ENCODE data around the gene ZFR2.

The ZFR2 gene

GRCh38 chr19:3771906-3772455 is 96.9 kb downstream of the ZFR2 start, which contains the start of gene RAX2:
RAX2 (minus strand) TSS chr19:3772228; CDS start chr19:3771742, 486 bp downstream.
- TF ChIP-seq REST (IDR thresholded peaks at IDR 0.05; ENCODE audit: insufficient read depth in 1 of 2, low read depth in 2 of 2, low read length in 2 of 2) = no peak
- no peak for TF ChIP-seq SIN3A (IDR thresholded peaks at IDR 0.05; ENCODE audit: borderline replicate concordance, insufficient read depth, low read length)
- TF ChIP-seq TAF1 (IDR thresholded peaks at IDR 0.05; ENCODE audit: borderline replicate concordance, insufficient read depth, low read length) = no peak
- no peak for TF ChIP-seq POLR2AphosphoS5 (IDR thresholded peaks at IDR 0.05; ENCODE audit: low read depth, low read length)
- TF ChIP-seq FOXP2 (optimal IDR thresholded peaks at IDR 0.05; ENCODE audit: borderline replicate concordance, extremely low read depth, extremely low read length, insufficient read depth) = no peak

DNA sequence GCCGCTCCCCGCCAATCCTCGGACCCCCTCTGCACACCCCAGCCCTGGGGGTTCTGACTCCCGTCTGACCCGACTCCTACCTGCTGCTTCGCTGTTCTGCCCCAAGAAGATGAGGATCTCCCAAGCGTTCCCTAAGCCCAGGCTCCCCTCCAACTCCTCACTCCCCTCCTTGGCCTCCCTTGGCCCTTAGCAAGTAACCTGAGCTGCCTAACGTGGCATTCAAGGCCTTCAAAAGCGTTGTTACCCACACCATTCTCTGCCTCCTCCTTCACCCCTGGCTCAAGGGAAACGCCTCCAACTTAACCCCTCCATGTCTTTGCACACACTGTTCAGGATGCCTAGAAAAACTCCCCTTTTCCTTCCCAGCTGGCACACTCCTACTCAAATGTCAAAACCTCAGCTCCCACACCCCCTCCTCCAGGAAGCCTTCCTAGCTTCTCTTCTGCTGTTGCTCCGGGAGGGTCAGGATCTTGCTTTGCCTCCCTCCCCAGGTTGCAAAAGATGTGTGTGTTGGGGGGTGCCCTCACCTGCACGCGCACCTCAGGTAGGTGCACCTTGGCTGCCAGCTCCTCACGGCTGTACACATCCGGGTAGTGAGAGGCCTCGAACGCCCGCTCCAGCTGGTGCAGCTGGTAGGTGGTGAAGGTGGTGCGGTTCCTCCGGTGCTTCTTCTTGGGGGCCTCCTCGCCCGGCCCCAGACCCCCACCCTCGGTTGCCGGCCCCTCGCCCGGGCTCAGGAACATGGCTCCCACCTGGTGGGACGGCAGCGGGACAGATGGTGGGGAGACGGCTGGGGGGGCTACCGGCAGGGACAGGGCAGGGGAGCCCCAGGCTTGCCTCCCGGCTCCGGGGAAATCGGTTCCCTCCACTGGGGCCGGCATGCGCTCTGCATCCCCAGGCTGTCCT is 97.6 kb downstream of the ZFR2 start:
- no peak for TF ChIP-seq REST (IDR thresholded peaks at IDR 0.05; ENCODE audit: insufficient read depth in 1 of 2, low read depth in 2 of 2, low read length in 2 of 2)
- TF ChIP-seq FOXP2 (optimal IDR thresholded peaks at IDR 0.05; ENCODE audit: borderline replicate concordance, extremely low read depth, extremely low read length, insufficient read depth) = no peak
- TF ChIP-seq POLR2AphosphoS5 (IDR thresholded peaks at IDR 0.05; ENCODE audit: low read depth, low read length) = no peak
- TF ChIP-seq TAF1 (IDR thresholded peaks at IDR 0.05; ENCODE audit: borderline replicate concordance, insufficient read depth, low read length) = no peak
- no peak for TF ChIP-seq SIN3A (IDR thresholded peaks at IDR 0.05; ENCODE audit: borderline replicate concordance, insufficient read depth, low read length)

DNA sequence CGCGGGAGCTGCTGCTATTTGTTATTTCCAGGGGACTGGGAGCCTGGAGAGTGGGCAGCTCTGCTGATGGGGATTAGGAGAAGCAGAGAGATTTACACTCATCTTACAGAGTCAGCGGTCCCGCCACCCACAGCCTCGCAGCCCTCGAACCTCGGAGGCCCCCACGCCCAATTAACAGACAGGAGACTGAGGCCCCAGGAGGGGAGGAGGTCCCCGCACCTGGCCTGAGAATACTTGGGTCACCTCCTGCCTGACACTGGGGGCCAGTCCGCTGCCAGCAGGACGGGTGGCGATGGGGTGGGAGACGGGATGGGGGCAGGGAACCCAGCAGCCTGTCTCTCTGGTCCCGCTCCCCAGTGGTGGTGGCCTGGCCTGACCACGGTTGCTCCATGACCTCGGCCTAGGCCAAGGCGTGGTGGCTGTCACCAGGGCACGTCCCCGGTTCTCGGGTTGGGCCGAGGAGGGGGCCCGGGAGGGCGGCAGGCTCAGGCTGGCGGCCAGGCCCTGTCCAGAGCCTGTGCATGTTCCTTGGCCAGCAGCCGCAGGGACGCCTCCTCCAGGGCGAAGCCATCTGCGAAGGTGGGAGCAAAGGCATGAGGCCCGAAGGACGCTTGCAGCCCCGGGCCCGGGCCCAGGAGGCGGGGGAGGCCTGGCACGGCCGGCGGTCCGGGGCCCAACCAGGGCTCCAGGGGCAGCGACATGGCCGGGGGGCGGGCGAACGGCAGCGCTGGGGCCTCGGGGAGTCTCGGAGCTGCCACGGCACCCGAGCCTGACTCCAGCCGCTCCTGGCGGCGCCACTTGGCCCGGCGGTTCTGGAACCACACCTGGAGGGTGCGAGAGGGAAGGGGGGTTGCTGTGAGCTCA is 98.5 kb downstream of the ZFR2 start:
- no peak for TF ChIP-seq POLR2AphosphoS5 (IDR thresholded peaks at IDR 0.05; ENCODE audit: low read depth, low read length)
- no peak for TF ChIP-seq TAF1 (IDR thresholded peaks at IDR 0.05; ENCODE audit: borderline replicate concordance, insufficient read depth, low read length)
- no peak for TF ChIP-seq SIN3A (IDR thresholded peaks at IDR 0.05; ENCODE audit: borderline replicate concordance, insufficient read depth, low read length)

DNA sequence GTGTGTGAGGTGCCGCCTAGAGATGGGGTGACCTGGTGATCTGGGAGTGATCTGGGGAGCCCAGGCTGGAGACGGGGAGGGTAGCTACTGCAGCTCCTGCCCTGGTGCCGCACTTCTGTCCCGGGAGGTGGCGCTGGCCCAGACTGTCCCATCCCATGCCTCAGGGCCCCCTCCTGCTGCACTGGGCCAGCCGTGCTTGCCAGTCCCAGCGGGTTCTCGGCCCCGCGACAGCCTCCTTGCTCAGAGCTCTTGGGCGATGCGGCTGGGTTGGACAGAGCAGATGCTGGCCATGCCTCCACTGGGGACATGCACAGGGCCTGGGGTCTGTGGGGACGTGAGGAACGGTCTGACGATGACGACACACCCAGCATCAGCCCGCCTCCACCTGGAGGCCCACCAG is 99.3 kb downstream of the ZFR2 start:
- TF ChIP-seq REST (IDR thresholded peaks at IDR 0.05; ENCODE audit: insufficient read depth in 1 of 2, low read depth in 2 of 2, low read length in 2 of 2) (no peak), SIN3A (IDR thresholded peaks at IDR 0.05; ENCODE audit: borderline replicate concordance, insufficient read depth, low read length) (no peak), TAF1 (IDR thresholded peaks at IDR 0.05; ENCODE audit: borderline replicate concordance, insufficient read depth, low read length) (no peak), FOXP2 (optimal IDR thresholded peaks at IDR 0.05; ENCODE audit: borderline replicate concordance, extremely low read depth, extremely low read length, insufficient read depth) (no peak), POLR2AphosphoS5 (IDR thresholded peaks at IDR 0.05; ENCODE audit: low read depth, low read length) (no peak)

DNA sequence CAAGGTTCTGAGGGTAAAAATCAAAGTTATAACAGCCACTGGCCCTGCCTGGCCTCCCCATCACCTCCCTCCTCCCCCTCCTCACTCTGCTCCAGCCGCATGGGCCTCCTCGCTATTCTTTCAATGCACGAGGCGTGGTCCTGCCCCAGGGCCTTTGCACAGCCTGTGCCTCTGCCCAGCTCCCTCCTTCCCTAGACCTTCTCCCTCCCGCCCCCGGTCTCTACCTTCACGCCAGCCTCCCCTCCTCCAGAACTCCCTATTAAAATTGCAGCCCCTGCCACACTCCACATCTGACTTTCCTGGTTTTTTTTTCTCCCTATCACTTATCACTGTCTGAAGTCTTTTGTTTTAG is 100.1 kb downstream of the ZFR2 start:
- TF ChIP-seq REST (IDR thresholded peaks at IDR 0.05; ENCODE audit: insufficient read depth in 1 of 2, low read depth in 2 of 2, low read length in 2 of 2) (no peak), SIN3A (IDR thresholded peaks at IDR 0.05; ENCODE audit: borderline replicate concordance, insufficient read depth, low read length) (no peak), POLR2AphosphoS5 (IDR thresholded peaks at IDR 0.05; ENCODE audit: low read depth, low read length) (no peak), FOXP2 (optimal IDR thresholded peaks at IDR 0.05; ENCODE audit: borderline replicate concordance, extremely low read depth, extremely low read length, insufficient read depth) (no peak), TAF1 (IDR thresholded peaks at IDR 0.05; ENCODE audit: borderline replicate concordance, insufficient read depth, low read length) (no peak)
